NB4 (cell line): ENCODE results near the gene UBAC2.

Experiments
- DNase-seq: peaks from one replicate; pipeline ENCODE4 v3.0.0; 2010; ENCODE audit warnings: low read depth
- H3K4me3 ChIP-seq: one replicate; pipeline ENCODE4 v1.5.1; 2011; ENCODE audit warnings: mild to moderate bottlenecking, low read depth, low read length, moderate library complexity
- CTCF ChIP-seq: IDR thresholded peaks from one replicate; pipeline ENCODE4 v1.5.1; 2012; ENCODE audit warnings: low read depth, low read length
- MYC ChIP-seq: IDR thresholded peaks from 2 replicates; pipeline ENCODE4 v1.6.1; 2011; ENCODE audit warnings: low read depth, low read length
- POLR2A ChIP-seq: IDR thresholded peaks from 2 replicates; pipeline ENCODE4 v1.6.1; 2011; ENCODE audit warnings: mild to moderate bottlenecking; ENCODE audit not compliant: insufficient read length; ENCODE audit errors: extremely low read depth
- TF ChIP-seq, protein P1 (sequence below): IDR thresholded peaks from 2 replicates; pipeline ENCODE4 v1.6.1; 2011; ENCODE audit warnings: low read depth, low read length

UBAC2 gene

GRCh38 chr13:99294958-99295357 lies 94.3 kb downstream of the UBAC2 start:
- no peak for DNase-seq
- TF ChIP-seq POLR2A = no peak
- TF ChIP-seq, protein P1, sequence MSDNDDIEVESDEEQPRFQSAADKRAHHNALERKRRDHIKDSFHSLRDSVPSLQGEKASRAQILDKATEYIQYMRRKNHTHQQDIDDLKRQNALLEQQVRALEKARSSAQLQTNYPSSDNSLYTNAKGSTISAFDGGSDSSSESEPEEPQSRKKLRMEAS = no peak
- no peak for TF ChIP-seq MYC
- no peak for TF ChIP-seq CTCF
- no peak overlapping the region for H3K4me3 ChIP-seq

- TF ChIP-seq CTCF (no peak), MYC (no peak), POLR2A (no peak)
- TF ChIP-seq, protein P1 = no peak
- no peak for DNase-seq
- H3K4me3 ChIP-seq = no peak overlapping the region
These were observed 95.0 kb downstream of the UBAC2 start for GRCh38 chr13:99295488-99296252.

DNA sequence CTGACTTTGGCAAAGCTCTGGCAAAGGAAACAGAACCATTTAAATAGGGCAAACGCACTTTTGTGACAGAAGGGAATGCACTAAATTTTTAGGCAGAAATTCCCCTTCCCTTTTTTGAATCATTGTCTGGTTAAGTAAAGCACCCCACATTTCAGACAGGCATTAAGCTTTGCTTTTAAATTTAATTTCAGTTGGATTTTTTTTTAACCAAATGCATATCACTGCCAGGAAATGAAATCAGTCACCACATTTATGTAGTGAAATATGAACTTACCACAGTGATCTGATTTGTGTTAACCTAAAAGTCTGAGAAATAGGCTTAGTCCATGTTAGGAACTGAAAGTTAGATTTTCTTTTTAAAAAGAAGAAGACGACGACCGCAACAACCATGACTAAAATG lies 95.7 kb downstream of the UBAC2 start:
- no peak overlapping the region for H3K4me3 ChIP-seq
- no peak for DNase-seq
- TF ChIP-seq, protein P1 = no peak
- no peak for TF ChIP-seq MYC
- no peak for TF ChIP-seq POLR2A
- TF ChIP-seq CTCF = no peak

DNA sequence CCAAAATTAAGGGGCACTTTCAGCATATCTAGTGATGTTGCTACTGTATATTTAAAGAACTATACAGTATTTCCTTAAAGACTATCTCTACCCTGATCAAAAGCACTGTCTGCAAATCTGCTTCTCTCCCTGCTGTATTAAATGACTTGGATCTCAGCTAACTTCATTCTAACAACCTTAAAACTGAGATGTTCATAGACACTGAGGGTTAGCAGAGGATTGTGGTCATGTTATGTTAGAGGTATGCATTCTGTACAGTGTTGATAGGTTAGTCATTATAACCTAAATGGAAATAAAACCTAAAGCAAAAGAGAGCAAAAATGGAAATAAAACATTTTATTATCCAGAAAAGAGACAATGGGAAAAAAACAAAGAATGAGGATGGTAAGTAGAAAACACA lies 96.7 kb downstream of the UBAC2 start:
- no peak for DNase-seq
- TF ChIP-seq MYC = no peak
- no peak for TF ChIP-seq CTCF
- TF ChIP-seq, protein P1 = no peak
- TF ChIP-seq POLR2A = no peak
- H3K4me3 ChIP-seq = no peak overlapping the region

- no peak overlapping the region for H3K4me3 ChIP-seq
- TF ChIP-seq CTCF (no peak), POLR2A (no peak), MYC (no peak)
- TF ChIP-seq, protein P1 = no peak
- no peak for DNase-seq
These were observed 97.4 kb downstream of the UBAC2 start for GRCh38 chr13:99298056-99298455.
